HCT116 (cell line): ENCODE measurements around the gene SH2D3C. TPM values are rescaled to one million over a fixed set of nuclear protein-coding genes. Genes with fewer than 3 reads are reported as not detected.
A peak's percentile ranks its signal among the peaks of the same experiment; 100 is the strongest.

Experiments used
- ATAC-seq: fragments of 200-7000 bp; cut with Tn5 transposase; 2 replicates; pipeline ENCODE4 v1.9.1; 2020; ENCODE audit warnings: mild to moderate bottlenecking, moderate library complexity
- BruUV-seq: library from RNA; stranded (reverse); fragments of 400-500 nt; replicated peaks from 2 replicates; lab custom pipeline; 2021; lab: Mats Ljungman, UMichigan
- CTCF ChIA-PET: fragments of 300-600 bp; sonication (Branson Sonifier 250); formaldehyde crosslinking; loops from one replicate; lab custom pipeline; 2021; ENCODE audit warnings: antibody characterized with exemption; lab: Charles Lee
- POLR2A ChIA-PET: fragments of 300-600, 350-600 bp; sonication (Branson Sonifier 250); formaldehyde crosslinking; loops from one replicate; lab custom pipeline; 2021; ENCODE audit warnings: antibody characterized with exemption; lab: Charles Lee
- RAD21 ChIA-PET, 2 experiments: fragments of 300-600 bp; sonication (Branson Sonifier 250); formaldehyde crosslinking; loops; one replicate each; lab custom pipeline; 2023; ENCODE audit warnings: low total read pairs in 2 of 2; ENCODE audit not compliant: uncharacterized antibody in 2 of 2, unreplicated experiment in 2 of 2, low non-redundant PET in 1 of 2; lab: Charles Lee
- DNase-seq: peaks from one replicate; pipeline ENCODE4 v3.0.0-alpha.2; 2010; ENCODE audit warnings: low read depth, low spot score
- H2AFZ ChIP-seq: fragments of 200-600 bp; shearing (Covaris generic), sonication (generic); 2 replicates; pipeline ENCODE4 v1.6.1; 2017; ENCODE audit warnings: low read depth, mixed run types, mixed read lengths, antibody characterized with exemption, low read length; ENCODE audit not compliant: poor library complexity, severe bottlenecking
- H3K27ac ChIP-seq: 2 replicates; pipeline ENCODE4 v1.5.1; 2012; ENCODE audit warnings: low read depth, low read length
- H3K27me3 ChIP-seq: fragments of 200-600 bp; sonication (generic); 2 replicates; pipeline ENCODE4 v1.6.1; 2016; ENCODE audit warnings: mixed run types, low read length, mixed read lengths; ENCODE audit not compliant: insufficient read depth
- H3K36me3 ChIP-seq, 2 experiments: fragments of 200-500 bp in 1 of 2; fragments of 200-600 bp in 1 of 2; sonication (Bioruptor generic) in 1 of 2; sonication (generic) in 1 of 2; 2 replicates each; pipeline versions ENCODE4 v1.5.1 to v1.6.1; 2014 to 2016; ENCODE audit warnings: low read length in 2 of 2, inconsistent platforms in 1 of 2, mixed read lengths in 1 of 2, mixed run types in 1 of 2; ENCODE audit not compliant: insufficient read depth in 2 of 2, control insufficient read depth in 1 of 2
- H3K4me1 ChIP-seq, 2 experiments: fragments of 200-600 bp in 1 of 2; sonication (generic) in 1 of 2; 2 replicates each; pipeline versions ENCODE4 v1.5.1 to v1.6.1; 2012 to 2017; ENCODE audit warnings: low read length in 2 of 2, inconsistent platforms in 1 of 2, mild to moderate bottlenecking in 1 of 2, mixed read lengths in 1 of 2, mixed run types in 1 of 2, moderate library complexity in 1 of 2; ENCODE audit not compliant: insufficient read depth in 2 of 2, control insufficient read depth in 1 of 2
- H3K4me2 ChIP-seq: fragments of 200-600 bp; sonication (generic); 2 replicates; pipeline ENCODE4 v1.6.1; 2017; ENCODE audit warnings: mixed run types, low read length, mixed read lengths
- H3K4me3 ChIP-seq, 2 experiments: fragments of 200-600 bp in 1 of 2; sonication (generic) in 1 of 2; replicated peaks in 1 of 2; 2 replicates each; pipeline ENCODE4 v1.5.1; 2011 to 2016; ENCODE audit warnings: low read length in 2 of 2, control low read depth in 1 of 2, low read depth in 1 of 2, mild to moderate bottlenecking in 1 of 2, mixed read lengths in 1 of 2, mixed run types in 1 of 2
- H3K79me2 ChIP-seq: fragments of 200-600 bp; sonication (generic); 2 replicates; pipeline ENCODE4 v1.6.1; 2017; ENCODE audit warnings: mild to moderate bottlenecking, mixed run types, low read length, moderate library complexity, mixed read lengths; ENCODE audit not compliant: insufficient read depth
- H3K9ac ChIP-seq: fragments of 200-600 bp; sonication (generic); 2 replicates; pipeline ENCODE4 v1.6.1; 2016; ENCODE audit warnings: low read length, mixed read lengths
- H3K9me2 ChIP-seq: fragments of 200-600 bp; sonication (generic), shearing (Covaris generic); 2 replicates; pipeline ENCODE4 v1.6.1; 2017; ENCODE audit warnings: mixed run types, mild to moderate bottlenecking, moderate library complexity; ENCODE audit not compliant: insufficient read depth
- H3K9me3 ChIP-seq, 2 experiments: fragments of 200-500 bp in 1 of 2; fragments of 200-600 bp in 1 of 2; sonication (Bioruptor generic) in 1 of 2; sonication (generic) in 1 of 2; 2 replicates each; pipeline ENCODE4 v1.6.1; 2014 to 2017; ENCODE audit warnings: low read length in 2 of 2, mixed read lengths in 2 of 2, inconsistent platforms in 1 of 2, low read depth in 1 of 2, mild to moderate bottlenecking in 1 of 2, mixed run types in 1 of 2, moderate library complexity in 1 of 2; ENCODE audit not compliant: control insufficient read depth in 1 of 2, insufficient read depth in 1 of 2
- H4K20me1 ChIP-seq: fragments of 200-600 bp; sonication (generic), shearing (Covaris generic); 2 replicates; pipeline ENCODE4 v1.6.1; 2017; ENCODE audit warnings: mixed run types, mild to moderate bottlenecking, moderate library complexity; ENCODE audit not compliant: insufficient read depth
- CBX3 ChIP-seq: IDR thresholded peaks from 2 replicates; pipeline ENCODE4 v1.6.1; 2012; ENCODE audit warnings: low read depth
- CTCF ChIP-seq, 3 experiments: fragments of 200-600 bp in 1 of 3; sonication (generic) in 1 of 3; IDR thresholded peaks in 2 of 3; conservative IDR thresholded peaks in 1 of 3; 2 replicates each; pipeline ENCODE4 v1.5.1; 2012 to 2017; ENCODE audit warnings: low read depth in 2 of 3, low read length in 2 of 3, antibody characterized with exemption in 1 of 3, borderline replicate concordance in 1 of 3, control low read depth in 1 of 3, mild to moderate bottlenecking in 1 of 3, mixed read lengths in 1 of 3, mixed run types in 1 of 3, moderate library complexity in 1 of 3; ENCODE audit not compliant: insufficient read depth in 1 of 3
- JUND ChIP-seq: IDR thresholded peaks from 2 replicates; pipeline ENCODE4 v1.6.1; 2012
- SIN3A ChIP-seq: IDR thresholded peaks from 2 replicates; pipeline ENCODE4 v1.6.1; 2012; ENCODE audit warnings: low read depth
- SP1 ChIP-seq: IDR thresholded peaks from 2 replicates; pipeline ENCODE4 v1.6.1; 2012; ENCODE audit warnings: low read depth
- TCF7L2 ChIP-seq: IDR thresholded peaks from 2 replicates; pipeline ENCODE4 v1.7.0; 2011; ENCODE audit warnings: borderline replicate concordance, inconsistent platforms; ENCODE audit not compliant: insufficient read depth, insufficient read length; ENCODE audit errors: extremely low read depth
- intact Hi-C: fragments of 100-400 bp; cut with micrococcal nuclease; formaldehyde crosslinking; loops from 2 replicates; pipeline ENCODE4 v1.10.0; 2022
- total RNA-seq: library from RNA; stranded (reverse); gene quantifications from one replicate; pipeline ENCODE4 v1.2.1, GENCODE V29; 2021; ENCODE audit not compliant: unreplicated experiment
- TF ChIP-seq, protein P1 (sequence below): IDR thresholded peaks from 2 replicates; pipeline ENCODE4 v1.6.1; 2012; ENCODE audit warnings: low read depth
- TF ChIP-seq, protein P2 (sequence below): IDR thresholded peaks from 2 replicates; pipeline ENCODE4 v1.6.1; 2012

SH2D3C gene
- total RNA-seq, 1 experiment from 2014 or later = 1.3 TPM

GRCh38 chr9:127796225-127796813 is 17.9 kb upstream of the SH2D3C start (continued):
- TF ChIP-seq, protein P1, sequence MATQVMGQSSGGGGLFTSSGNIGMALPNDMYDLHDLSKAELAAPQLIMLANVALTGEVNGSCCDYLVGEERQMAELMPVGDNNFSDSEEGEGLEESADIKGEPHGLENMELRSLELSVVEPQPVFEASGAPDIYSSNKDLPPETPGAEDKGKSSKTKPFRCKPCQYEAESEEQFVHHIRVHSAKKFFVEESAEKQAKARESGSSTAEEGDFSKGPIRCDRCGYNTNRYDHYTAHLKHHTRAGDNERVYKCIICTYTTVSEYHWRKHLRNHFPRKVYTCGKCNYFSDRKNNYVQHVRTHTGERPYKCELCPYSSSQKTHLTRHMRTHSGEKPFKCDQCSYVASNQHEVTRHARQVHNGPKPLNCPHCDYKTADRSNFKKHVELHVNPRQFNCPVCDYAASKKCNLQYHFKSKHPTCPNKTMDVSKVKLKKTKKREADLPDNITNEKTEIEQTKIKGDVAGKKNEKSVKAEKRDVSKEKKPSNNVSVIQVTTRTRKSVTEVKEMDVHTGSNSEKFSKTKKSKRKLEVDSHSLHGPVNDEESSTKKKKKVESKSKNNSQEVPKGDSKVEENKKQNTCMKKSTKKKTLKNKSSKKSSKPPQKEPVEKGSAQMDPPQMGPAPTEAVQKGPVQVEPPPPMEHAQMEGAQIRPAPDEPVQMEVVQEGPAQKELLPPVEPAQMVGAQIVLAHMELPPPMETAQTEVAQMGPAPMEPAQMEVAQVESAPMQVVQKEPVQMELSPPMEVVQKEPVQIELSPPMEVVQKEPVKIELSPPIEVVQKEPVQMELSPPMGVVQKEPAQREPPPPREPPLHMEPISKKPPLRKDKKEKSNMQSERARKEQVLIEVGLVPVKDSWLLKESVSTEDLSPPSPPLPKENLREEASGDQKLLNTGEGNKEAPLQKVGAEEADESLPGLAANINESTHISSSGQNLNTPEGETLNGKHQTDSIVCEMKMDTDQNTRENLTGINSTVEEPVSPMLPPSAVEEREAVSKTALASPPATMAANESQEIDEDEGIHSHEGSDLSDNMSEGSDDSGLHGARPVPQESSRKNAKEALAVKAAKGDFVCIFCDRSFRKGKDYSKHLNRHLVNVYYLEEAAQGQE = no peak
- no peak for TF ChIP-seq CBX3

DNA sequence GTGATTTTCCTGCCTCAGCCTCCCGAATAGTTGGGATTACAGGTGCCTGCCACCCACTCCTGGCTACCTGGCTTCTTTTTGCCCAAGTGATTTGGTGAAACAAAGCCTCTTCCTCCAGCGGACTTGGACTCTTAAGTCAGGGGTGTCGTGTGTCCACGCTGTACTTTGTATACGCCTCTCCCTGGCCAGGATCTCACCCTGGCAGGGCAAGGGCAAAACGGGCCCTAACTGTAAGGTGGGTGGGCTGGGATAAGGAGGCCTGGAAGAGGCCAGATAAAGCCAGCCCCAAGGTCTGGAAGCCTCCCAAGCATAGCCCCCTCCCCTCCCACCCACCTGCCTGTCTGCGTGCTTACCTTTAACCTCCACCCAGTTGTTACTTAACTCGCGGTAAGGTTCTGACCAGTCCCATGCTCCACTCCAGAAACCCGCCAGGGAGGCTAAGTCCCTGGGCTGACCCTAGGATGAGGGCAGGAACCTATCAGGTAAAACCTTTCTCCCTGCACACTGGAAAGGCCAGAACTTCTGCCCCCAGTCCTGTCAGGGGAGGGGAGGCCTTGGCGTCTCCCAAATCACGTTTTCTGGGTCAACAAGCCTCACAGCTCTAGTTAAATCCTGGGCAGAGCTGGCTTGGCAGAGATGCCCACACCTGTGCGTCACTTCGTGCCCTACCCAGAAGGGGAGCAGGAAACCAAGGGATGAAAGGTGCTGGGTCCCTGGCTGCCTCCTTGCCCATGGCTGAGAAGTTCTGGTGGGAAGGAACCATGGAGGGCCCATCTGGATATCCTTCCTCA is 15.7 kb upstream of the SH2D3C start:
- Histone ChIP-seq H3K4me2 (no peak overlapping the region), H3K9ac (no peak overlapping the region), H3K36me3 (peaks cover 17 to 32% of the 10 kb centered on the region in 2 experiments), H2AFZ (no peak overlapping the region), H3K27me3 (no peaks in the 10 kb centered on the region), H3K4me3 (no peak overlapping the region), H3K79me2 (peaks cover 17% of the 10 kb centered on the region), H4K20me1 (peaks cover 9% of the 10 kb centered on the region; the same call in 1 of the 2 replicates), H3K4me1 (peaks cover 18 to 22% of the 10 kb centered on the region in 2 experiments), H3K9me2 (no peaks in the 10 kb centered on the region), H3K27ac (peak overlapping the region; percentile 43; the same call in 1 of the 2 replicates), H3K9me3 (no peaks in the 10 kb centered on the region)
- ChIA-PET CTCF (interaction anchor here (1.8 kb wide), 1 partner anchor 75 kb away, joined by 6 read pairs; no protein-coding TSS in a partner anchor), POLR2A (interaction anchor here (0.5 to 2.1 kb wide), 2 partner anchors 23 to 724 kb away, joined by 4 to 7 read pairs; no protein-coding TSS in a partner anchor), RAD21 (no interaction called here)
- peak; percentile 15 for ATAC-seq
- BruUV-seq = no TSS peak
- intact Hi-C loops = no loop called here
- no peak for TF ChIP-seq TCF7L2
- TF ChIP-seq SP1 = no peak
- TF ChIP-seq JUND = no peak
- TF ChIP-seq, protein P2, sequence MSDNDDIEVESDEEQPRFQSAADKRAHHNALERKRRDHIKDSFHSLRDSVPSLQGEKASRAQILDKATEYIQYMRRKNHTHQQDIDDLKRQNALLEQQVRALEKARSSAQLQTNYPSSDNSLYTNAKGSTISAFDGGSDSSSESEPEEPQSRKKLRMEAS = no peak
- no peak for TF ChIP-seq SIN3A
- no peak for TF ChIP-seq CTCF (IDR thresholded peaks at IDR 0.05 in 2 of 3, conservative IDR thresholded peaks at IDR 0.05 in 1 of 3; ENCODE audit: borderline replicate concordance in 1 of 3, insufficient read depth in 1 of 3, low read depth in 2 of 3, low read length in 2 of 3)
- no peak for DNase-seq
